ENCODE data around the gene OR4E1. TPM values are rescaled to one million over a fixed set of nuclear protein-coding genes. Genes with fewer than 3 reads are reported as not detected.
"Not testable (repeated sequence)": the region's sequence is repeated elsewhere in the genome, so short reads cannot be mapped to it uniquely, and the experiment has no call there.

Gene OR4E1
- total RNA-seq, 1 donor from 2014 or later, result not detected

- no peak for DNase-seq (ENCODE audit: low read depth)
Measured at GRCh38 chr14:21653331-21653885, 20.2 kb downstream of the OR4E1 start, which contains the start of gene OR4E2. Gene OR4E2, plus strand, starts transcription at chr14:21653835. Its CDS starts 11,248 bp downstream, at chr14:21665083.

GRCh38 chr14:21652209-21652808, 21.3 kb downstream of the OR4E1 start:
- DNase-seq (ENCODE audit: low read depth), result no peak

- no peak for DNase-seq (ENCODE audit: low read depth)
Measured at GRCh38 chr14:21647380-21647779, 26.2 kb downstream of the OR4E1 start.

- DNase-seq (ENCODE audit: low read depth), result no peak
Measured at GRCh38 chr14:21643407-21643806, 30.2 kb downstream of the OR4E1 start.

- no peak for DNase-seq (ENCODE audit: low read depth)
Measured at GRCh38 chr14:21642683-21643082, 30.9 kb downstream of the OR4E1 start.

- DNase-seq (ENCODE audit: low read depth), result no peak
Measured at GRCh38 chr14:21634840-21635239, 38.8 kb downstream of the OR4E1 start, which contains the start of gene OR10G2. Gene OR10G2, minus strand, starts transcription at chr14:21634940. Its CDS starts 98 bp downstream, at chr14:21634842.

- DNase-seq (ENCODE audit: low read depth), result no peak
Measured at GRCh38 chr14:21631084-21631483, 42.5 kb downstream of the OR4E1 start.

GRCh38 chr14:21630503-21630902, 43.1 kb downstream of the OR4E1 start:
- DNase-seq (ENCODE audit: low read depth), result not testable (repeated sequence)

- no peak for DNase-seq (ENCODE audit: low read depth)
Measured at GRCh38 chr14:21626491-21627230, 47.0 kb downstream of the OR4E1 start.

Other genes with a start within 250 kb of the OR4E1 start
- 41.6 and 48.5 TPM in 2 replicates for gene CHD8, start 217.7 kb downstream of the OR4E1 start, total RNA-seq
- 21.9 and 26.4 TPM in 2 replicates for gene RAB2B, start 196.9 kb downstream of the OR4E1 start, total RNA-seq
- 25.6 and 27.8 TPM in 2 replicates for gene TOX4, start 196.6 kb downstream of the OR4E1 start, total RNA-seq
- 63.2 and 73.4 TPM in 2 replicates for gene METTL3, start 162.5 kb downstream of the OR4E1 start, total RNA-seq
- 4.6 and 4.7 TPM in 2 replicates for gene SALL2, start 147.5 kb downstream of the OR4E1 start, total RNA-seq
- not detected in 2 replicates for gene OR10G3, start 93.7 kb downstream of the OR4E1 start, total RNA-seq
- not detected in 2 replicates for gene OR10G2, start 38.9 kb downstream of the OR4E1 start, total RNA-seq
- gene OR4E2, start 20.0 kb downstream of the OR4E1 start, total RNA-seq, result not detected in 2 replicates